Measurements from ENCODE around the gene FBXL19. TPM values are rescaled to one million over a fixed set of nuclear protein-coding genes. Genes with fewer than 3 reads are reported as not detected.

The FBXL19 gene
- total and polyA plus RNA-seq, 2 of the 13 experiments (the other 11 are each of a cell fraction or from before 2014, with no cell fraction given), result 6.0 to 13.7 TPM

GRCh38 chr16:30874821-30875717, 48.3 kb upstream of the FBXL19 start (continued):
- TF ChIP-seq CREM (IDR thresholded peaks at IDR 0.05), result peak; percentile 83
- peak; percentile 39; the same call in 1 of the 2 replicates for TF ChIP-seq CREM (CRISPR knock-in tag; IDR thresholded peaks at IDR 0.05)
- peak; percentile 93 for TF ChIP-seq MYPOP (CRISPR knock-in tag; IDR thresholded peaks at IDR 0.05)
- TF ChIP-seq NR0B2 (CRISPR knock-in tag; IDR thresholded peaks at IDR 0.05), result peak; percentile 93; the same call in 1 of the 2 replicates
- TF ChIP-seq PHF20 (CRISPR knock-in tag; IDR thresholded peaks at IDR 0.05), result peak; percentile 93
- TF ChIP-seq MTERF4 (CRISPR knock-in tag; IDR thresholded peaks at IDR 0.05), result peak; percentile 83; the same call in 1 of the 2 replicates
- TF ChIP-seq TARDBP (CRISPR knock-in tag; IDR thresholded peaks at IDR 0.05), result peak; percentile 98
- peak; percentile 91 for TF ChIP-seq MTA1 (CRISPR knock-in tag; IDR thresholded peaks at IDR 0.05; ENCODE audit: borderline replicate concordance)
- TF ChIP-seq NKX3-1 (CRISPR knock-in tag; IDR thresholded peaks at IDR 0.05), result peak; percentile 92
- TF ChIP-seq RERE (CRISPR knock-in tag; IDR thresholded peaks at IDR 0.05; ENCODE audit: low read depth), result peak; percentile 76
- TF ChIP-seq ZNF143 (CRISPR knock-in tag; IDR thresholded peaks at IDR 0.05), result peak; percentile 83
- TF ChIP-seq ZEB1 (IDR thresholded peaks at IDR 0.05; ENCODE audit: insufficient replicate concordance, low read depth), result no peak
- TF ChIP-seq HNRNPLL (IDR thresholded peaks at IDR 0.05; ENCODE audit: low read depth, low read length, poor library complexity, severe bottlenecking), result peak; percentile 90
- peak; percentile 73 for TF ChIP-seq NR2F6 (IDR thresholded peaks at IDR 0.05)
- TF ChIP-seq NR2F6 (CRISPR knock-in tag; IDR thresholded peaks at IDR 0.05), result peak; percentile 92
- peak; percentile 48; the same call in 1 of the 2 replicates for TF ChIP-seq FOSL1 (CRISPR knock-in tag; IDR thresholded peaks at IDR 0.05; ENCODE audit: borderline replicate concordance)
- TF ChIP-seq ZNF207 (IDR thresholded peaks at IDR 0.05; ENCODE audit: borderline replicate concordance), result no peak
- peak; percentile 93 for TF ChIP-seq ZNF784 (CRISPR knock-in tag; IDR thresholded peaks at IDR 0.05; ENCODE audit: borderline replicate concordance)
- TF ChIP-seq ZNF317 (CRISPR knock-in tag; IDR thresholded peaks at IDR 0.05), result peak; percentile 93
- peak; percentile 95 for TF ChIP-seq ZNF780A (CRISPR knock-in tag; IDR thresholded peaks at IDR 0.05)
- peak; percentile 97 for TF ChIP-seq ZFP37 (CRISPR knock-in tag; IDR thresholded peaks at IDR 0.05; ENCODE audit: borderline replicate concordance)

Data from HepG2 (cell line).